ENCODE measurements around the gene PDZRN3. TPM values are rescaled to one million over a fixed set of nuclear protein-coding genes. Genes with fewer than 3 reads are reported as not detected.

PDZRN3 gene

Small RNA genes lying within 50 kb of the gene (small RNA-seq; reads per million reads assigned to genes)
- not detected for gene RNU7-119P
